Endothelial cell of umbilical vein (primary cell): ENCODE measurements around the gene USP49. TPM values are rescaled to one million over a fixed set of nuclear protein-coding genes. Genes with fewer than 3 reads are reported as not detected.

ENCODE experiments used
- BruUV-seq: library from RNA; stranded (reverse); fragments of 400-500 nt; replicated peaks from 2 replicates; lab custom pipeline; 2021; lab: Mats Ljungman, UMichigan
- CTCF ChIA-PET: fragments of 300-600, 350-600 bp; sonication (Branson Sonifier 250); formaldehyde crosslinking; loops from one replicate; lab custom pipeline; 2021; ENCODE audit warnings: antibody characterized with exemption, inconsistent platforms; lab: Charles Lee
- POLR2A ChIA-PET: fragments of 300-600, 350-600 bp; sonication (Branson Sonifier 250); formaldehyde crosslinking; loops from one replicate; lab custom pipeline; 2021; ENCODE audit warnings: antibody characterized with exemption, inconsistent platforms; lab: Charles Lee
- DNase-seq: peaks from one replicate; pipeline ENCODE4 v3.0.0-alpha.2; 2011; ENCODE audit warnings: low read depth, low spot score
- FAIRE-seq: peaks from 2 replicates; lab custom pipeline; 2011; peaks lifted over from hg19 to GRCh38; lab: Jason Lieb, UNC
- H2AFZ ChIP-seq: 2 replicates; pipeline ENCODE4 v1.6.0; 2012; ENCODE audit warnings: low read depth, low read length, control low read depth, inconsistent platforms
- H3K27ac ChIP-seq: 2 replicates; pipeline ENCODE4 v1.5.1; 2011; ENCODE audit warnings: low read depth, mild to moderate bottlenecking, control low read depth, low read length, moderate library complexity; ENCODE audit not compliant: insufficient read depth
- H3K27me3 ChIP-seq, 2 experiments: 2 replicates each; pipeline versions ENCODE4 v1.6.0 to v1.6.1; 2011; ENCODE audit warnings: low read length in 2 of 2, mixed read lengths in 1 of 2; ENCODE audit not compliant: control insufficient read depth in 2 of 2, insufficient read depth in 2 of 2
- H3K36me3 ChIP-seq, 2 experiments: 2 replicates in 1 of 2; 3 replicates in 1 of 2; pipeline ENCODE4 v1.5.1; 2011; ENCODE audit warnings: low read length in 2 of 2, mild to moderate bottlenecking in 1 of 2, moderate library complexity in 1 of 2; ENCODE audit not compliant: control insufficient read depth in 2 of 2, insufficient read depth in 2 of 2; ENCODE audit errors: extremely low read depth in 1 of 2
- H3K4me1 ChIP-seq: 3 replicates; pipeline ENCODE4 v1.5.1; 2011; ENCODE audit warnings: mild to moderate bottlenecking, low read length; ENCODE audit not compliant: control insufficient read depth, insufficient read depth; ENCODE audit errors: extremely low read depth
- H3K4me2 ChIP-seq: 2 replicates; pipeline ENCODE4 v1.6.1; 2011; ENCODE audit warnings: low read length, control low read depth, mixed read lengths; ENCODE audit not compliant: insufficient read depth
- H3K4me3 ChIP-seq, 3 experiments: fragments of 200-600 bp in 1 of 3; sonication (generic), shearing (Covaris generic) in 1 of 3; replicated peaks in 1 of 3; 2 replicates each; pipeline ENCODE4 v1.5.1; 2011 to 2016; ENCODE audit warnings: control low read depth in 3 of 3, low read length in 3 of 3, mild to moderate bottlenecking in 2 of 3, inconsistent platforms in 1 of 3, low read depth in 1 of 3, moderate library complexity in 1 of 3; ENCODE audit not compliant: insufficient read depth in 1 of 3
- H3K79me2 ChIP-seq: 2 replicates; pipeline ENCODE4 v1.6.0; 2012; ENCODE audit warnings: low read length, inconsistent platforms; ENCODE audit not compliant: control insufficient read depth, insufficient read depth
- H3K9ac ChIP-seq: replicated peaks from 2 replicates; pipeline ENCODE3; 2011; ENCODE audit warnings: low read length, control low read depth; ENCODE audit not compliant: insufficient read depth; ENCODE audit errors: extremely low read depth
- H3K9me1 ChIP-seq: replicated peaks from 3 replicates; pipeline ENCODE4 v1.6.0; 2011; ENCODE audit warnings: mild to moderate bottlenecking, low read length; ENCODE audit not compliant: control insufficient read depth, insufficient read depth; ENCODE audit errors: extremely low read depth
- H3K9me3 ChIP-seq: replicated peaks from 2 replicates; pipeline ENCODE4 v1.5.1; 2012; ENCODE audit warnings: low read length, inconsistent platforms; ENCODE audit not compliant: control insufficient read depth, insufficient read depth
- H4K20me1 ChIP-seq: replicated peaks from 2 replicates; pipeline ENCODE3; 2011; ENCODE audit warnings: mild to moderate bottlenecking, low read length; ENCODE audit not compliant: control insufficient read depth, insufficient read depth; ENCODE audit errors: extremely low read depth
- CTCF ChIP-seq, 2 donors: IDR thresholded peaks; 1 replicate in 1 of 2; 2 replicates in 1 of 2; pipeline ENCODE4 v1.5.1; 2011; ENCODE audit warnings: low read length in 2 of 2, mild to moderate bottlenecking in 2 of 2, moderate library complexity in 2 of 2, control low read depth in 1 of 2, inconsistent platforms in 1 of 2, low read depth in 1 of 2; ENCODE audit not compliant: insufficient read depth in 1 of 2; ENCODE audit errors: extremely low read depth in 1 of 2
- FOS ChIP-seq: IDR thresholded peaks from 2 replicates; pipeline ENCODE4 v1.6.1; 2011; ENCODE audit warnings: mild to moderate bottlenecking, low read length, moderate library complexity, borderline replicate concordance; ENCODE audit not compliant: insufficient read depth
- GATA2 ChIP-seq: IDR thresholded peaks from 2 replicates; pipeline ENCODE4 v1.7.0; 2011; ENCODE audit warnings: low read depth, mild to moderate bottlenecking, moderate library complexity, mixed read lengths, low read length; ENCODE audit not compliant: insufficient read length, insufficient read depth
- MAX ChIP-seq: IDR thresholded peaks from 2 replicates; pipeline ENCODE4 v1.6.1; 2011; ENCODE audit not compliant: insufficient read depth, insufficient read length
- MYC ChIP-seq: IDR thresholded peaks from one replicate; pipeline ENCODE4 v1.6.1; 2011; ENCODE audit warnings: mild to moderate bottlenecking, low read depth, low read length
- POLR2A ChIP-seq: IDR thresholded peaks from 2 replicates; pipeline ENCODE4 v1.6.1; 2012; ENCODE audit warnings: low read depth, mild to moderate bottlenecking, control low read depth, low read length
- POLR2AphosphoS5 ChIP-seq: IDR thresholded peaks from 2 replicates; pipeline ENCODE4 v1.6.1; 2012; ENCODE audit warnings: low read depth, mild to moderate bottlenecking, control low read depth, low read length, moderate library complexity; ENCODE audit not compliant: insufficient read depth
- dilution Hi-C: fragments of 300-500 bp; cut with MboI; formaldehyde crosslinking; loops from one replicate; pipeline ENCODE4 v1.15.0; 2019; ENCODE audit warnings: low sequenced_read_pairs; ENCODE audit not compliant: extremely low pct_ligation_motif_present
- intact Hi-C: fragments of 100-400 bp; cut with micrococcal nuclease; formaldehyde crosslinking; loops from one replicate; pipeline ENCODE4 v1.10.0; 2022
- polyA plus RNA-seq, 4 experiments: library from polyadenylated mRNA; depleted of rRNA in 3 of 4; stranded (reverse) in 3 of 4; unstranded in 1 of 4; fragments of >200 nt; gene quantifications; 2 replicates each; pipeline versions ENCODE4 v1.2.1 to v1.2.3, GENCODE V29; 2011 to 2012; ENCODE audit warnings: missing spikeins in 1 of 4
- total RNA-seq: library from RNA; stranded (reverse); gene quantifications from 2 replicates; pipeline ENCODE4 v1.2.3, GENCODE V29; 2021

The USP49 gene
- total and polyA plus RNA-seq, 2 donors (not counting 3 experiments of a cell fraction or from before 2014, with no cell fraction given) = 2.4 to 4.1 TPM

- ChIA-PET CTCF (no interaction called here), POLR2A (no interaction called here)
- Histone ChIP-seq H3K9me3 (no peaks in the 10 kb centered on the region), H3K4me1 (peaks cover 13% of the 10 kb centered on the region), H3K9me1 (no peaks in the 10 kb centered on the region), H3K4me2 (no peak overlapping the region), H3K9ac (no peak overlapping the region), H3K27ac (no peak overlapping the region), H3K4me3 (no peak overlapping the region), H3K36me3 (peaks cover 0 to under 1% of the 10 kb centered on the region in 2 experiments), H4K20me1 (no peaks in the 10 kb centered on the region), H3K27me3 (no peaks in the 10 kb centered on the region), H3K79me2 (peaks cover 18% of the 10 kb centered on the region), H2AFZ (no peak overlapping the region)
- TF ChIP-seq MAX = no peak
- no peak for TF ChIP-seq POLR2A
- DNase-seq (no peak), FAIRE-seq (no peak)
- dilution Hi-C loops (no loop called here), intact Hi-C loops (no loop called here)
- BruUV-seq = no TSS peak
Observed at GRCh38 chr6:41914343-41914742, 19.2 kb upstream of the USP49 start.

GRCh38 chr6:41909727-41910126 is 14.6 kb upstream of the USP49 start:
- intact Hi-C loops = no loop called here
- no peaks in the 10 kb centered on the region for H3K9me3 ChIP-seq
- H3K4me2 ChIP-seq = no peak overlapping the region
- TF ChIP-seq MYC (no peak), POLR2AphosphoS5 (no peak), CTCF (IDR thresholded peaks at IDR 0.05; ENCODE audit: extremely low read depth in 1 of 2, insufficient read depth in 1 of 2, low read depth in 1 of 2, low read length in 2 of 2) (no peak), GATA2 (no peak), FOS (no peak), POLR2A (no peak), MAX (no peak)
- H3K4me1 ChIP-seq = no peaks in the 10 kb centered on the region
- H3K9me1 ChIP-seq = no peaks in the 10 kb centered on the region
- POLR2A ChIA-PET = interaction anchor here (0.6 kb wide), 1 partner anchor 32 kb away, joined by 3 read pairs; no protein-coding TSS in a partner anchor
- CTCF ChIA-PET = interaction anchor here (1.1 to 1.9 kb wide), 3 partner anchors 11 to 109 kb away, joined by 3 to 6 read pairs (median 4); partner anchors contain the start of genes BYSL and MED20
- H3K27ac ChIP-seq = no peak overlapping the region
- peaks cover 6% of the 10 kb centered on the region for H3K79me2 ChIP-seq
- FAIRE-seq = no peak
- no TSS peak for BruUV-seq
- H3K4me3 ChIP-seq = no peak overlapping the region
- dilution Hi-C loops = no loop called here
- DNase-seq = no peak
- no peaks in the 10 kb centered on the region for H3K27me3 ChIP-seq
- H3K36me3 ChIP-seq = peaks cover 10 to 20% of the 10 kb centered on the region in 2 experiments
- H3K9ac ChIP-seq = no peak overlapping the region
- no peaks in the 10 kb centered on the region for H4K20me1 ChIP-seq
- no peak overlapping the region for H2AFZ ChIP-seq
